Measurements from ENCODE around the gene PLA2G4D.
A peak's percentile ranks its signal among the peaks of the same experiment; 100 is the strongest.

Gene PLA2G4D

DNA sequence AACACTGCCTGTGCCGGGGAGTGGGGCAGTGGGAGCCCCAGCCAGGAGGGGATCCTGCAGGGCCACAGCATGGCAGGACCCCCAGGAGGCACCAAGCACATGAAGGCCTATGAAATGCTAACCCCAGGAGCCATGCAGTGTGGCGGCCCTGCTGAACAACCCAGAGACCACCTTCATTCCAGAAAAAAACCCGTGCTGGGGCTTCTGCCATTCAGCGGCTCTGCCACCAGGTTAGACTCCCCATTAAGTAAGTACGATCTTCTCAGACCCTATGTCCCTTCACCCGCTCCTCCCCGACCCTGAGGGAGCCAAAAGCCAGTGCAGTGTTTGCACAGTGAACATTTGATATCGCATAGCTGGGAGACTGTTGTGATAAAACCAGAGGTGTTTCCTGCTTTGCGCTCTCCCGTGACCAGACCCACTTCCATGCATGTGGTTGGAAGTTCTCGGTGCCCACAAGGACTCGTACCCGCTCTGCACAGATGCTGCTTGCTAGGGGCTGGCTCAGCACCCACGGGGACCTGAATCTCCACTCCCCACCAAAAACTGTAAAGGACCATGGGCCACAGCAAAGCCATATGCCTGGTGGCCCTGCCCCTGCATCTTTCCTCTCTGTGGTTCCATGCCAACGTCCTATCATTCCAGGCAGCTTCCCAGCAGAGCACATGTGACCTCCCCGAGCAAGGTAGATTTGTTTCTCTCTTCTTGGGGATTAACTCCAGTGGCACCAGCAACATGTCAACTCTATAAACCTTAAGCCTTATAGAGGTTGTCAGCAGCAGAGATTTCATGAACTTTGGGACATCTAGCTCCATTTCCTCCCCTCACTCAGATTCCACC lies 5.3 kb downstream of the PLA2G4D start:
- no peak for DNase-seq

DNA sequence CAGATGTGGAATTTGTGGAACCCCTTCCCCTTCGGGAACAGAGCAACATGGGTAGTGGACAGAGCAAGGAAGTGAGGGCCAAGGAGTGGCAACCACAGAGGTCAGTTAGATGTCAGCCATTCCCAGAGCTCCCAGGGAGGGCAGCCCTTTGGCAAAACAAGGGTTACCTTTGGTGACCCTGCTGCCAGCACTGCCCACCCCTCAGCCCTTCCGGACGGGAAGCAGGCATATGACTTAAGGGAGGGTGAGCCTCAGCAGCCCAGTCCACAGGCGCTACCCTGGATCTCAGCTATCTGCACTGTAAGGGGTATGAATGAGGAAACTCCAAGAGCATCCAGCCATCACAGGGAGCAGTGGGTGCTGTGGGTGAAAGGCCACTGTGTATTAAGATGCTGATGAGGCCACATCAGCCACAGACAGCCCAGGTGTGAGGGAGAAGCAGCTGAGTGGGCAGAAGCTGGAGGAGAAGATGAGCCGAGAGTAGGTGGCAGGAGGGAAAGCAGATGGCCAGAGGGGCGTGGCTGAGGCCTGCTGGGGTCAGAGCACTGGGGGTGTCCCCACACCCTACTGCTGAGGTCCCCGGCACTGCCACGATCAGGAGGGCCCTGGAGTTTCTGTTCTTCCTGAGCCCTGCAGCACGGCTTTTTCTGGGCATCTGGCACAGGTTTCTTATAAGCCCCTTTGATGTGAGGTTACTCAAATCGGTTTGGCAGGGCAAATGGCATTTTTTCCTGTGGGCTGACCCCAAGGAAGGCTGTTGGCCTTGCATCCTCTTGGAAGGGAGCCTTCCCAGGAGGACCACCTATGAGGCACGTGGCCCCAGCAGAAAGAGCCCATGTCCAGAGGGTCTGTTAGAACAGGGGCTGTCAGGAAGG lies 6.2 kb downstream of the PLA2G4D start:
- DNase-seq, result no peak

GRCh38 chr15:42087460-42087859 lies 6.9 kb downstream of the PLA2G4D start:
- no peak for DNase-seq

DNA sequence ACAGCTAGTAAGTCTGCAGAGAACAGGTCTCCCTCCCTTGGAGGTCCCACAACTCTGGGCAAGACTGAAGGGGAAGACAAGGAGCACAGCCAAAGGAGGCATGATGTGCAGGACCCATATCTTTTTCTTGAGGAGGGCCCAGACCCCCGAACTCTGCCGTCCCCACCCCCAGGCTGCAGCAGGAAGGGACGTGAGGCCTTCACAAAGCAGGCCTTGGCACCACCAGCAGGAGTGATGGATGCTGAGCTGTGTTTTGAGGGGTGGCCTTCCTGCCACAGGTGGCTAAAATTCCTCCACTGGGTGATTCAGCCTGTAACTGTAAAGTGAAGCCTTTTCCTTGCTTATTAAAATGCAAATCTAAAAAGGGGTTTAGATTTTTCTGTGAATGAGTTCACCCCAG lies 8.6 kb downstream of the PLA2G4D start:
- DNase-seq, result no peak

DNA sequence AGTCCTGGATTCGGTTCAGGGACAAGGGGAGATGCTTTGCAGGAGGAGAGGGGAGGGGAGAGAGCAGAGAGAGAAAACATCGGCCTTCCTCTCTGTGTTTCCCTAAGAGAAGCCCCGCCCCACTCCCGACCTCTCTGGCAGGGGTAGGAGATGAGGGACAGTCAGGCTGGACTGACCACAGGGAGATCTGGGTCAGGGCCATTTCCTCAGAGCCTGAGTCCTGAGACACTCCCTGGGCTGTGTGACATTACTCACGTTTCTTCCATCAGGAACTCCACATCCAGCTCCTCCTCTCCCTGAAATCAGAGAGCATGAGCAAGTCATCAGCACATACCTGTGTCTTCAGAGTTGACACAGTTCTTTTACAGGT lies 9.1 kb downstream of the PLA2G4D start:
- no peak for DNase-seq

DNA sequence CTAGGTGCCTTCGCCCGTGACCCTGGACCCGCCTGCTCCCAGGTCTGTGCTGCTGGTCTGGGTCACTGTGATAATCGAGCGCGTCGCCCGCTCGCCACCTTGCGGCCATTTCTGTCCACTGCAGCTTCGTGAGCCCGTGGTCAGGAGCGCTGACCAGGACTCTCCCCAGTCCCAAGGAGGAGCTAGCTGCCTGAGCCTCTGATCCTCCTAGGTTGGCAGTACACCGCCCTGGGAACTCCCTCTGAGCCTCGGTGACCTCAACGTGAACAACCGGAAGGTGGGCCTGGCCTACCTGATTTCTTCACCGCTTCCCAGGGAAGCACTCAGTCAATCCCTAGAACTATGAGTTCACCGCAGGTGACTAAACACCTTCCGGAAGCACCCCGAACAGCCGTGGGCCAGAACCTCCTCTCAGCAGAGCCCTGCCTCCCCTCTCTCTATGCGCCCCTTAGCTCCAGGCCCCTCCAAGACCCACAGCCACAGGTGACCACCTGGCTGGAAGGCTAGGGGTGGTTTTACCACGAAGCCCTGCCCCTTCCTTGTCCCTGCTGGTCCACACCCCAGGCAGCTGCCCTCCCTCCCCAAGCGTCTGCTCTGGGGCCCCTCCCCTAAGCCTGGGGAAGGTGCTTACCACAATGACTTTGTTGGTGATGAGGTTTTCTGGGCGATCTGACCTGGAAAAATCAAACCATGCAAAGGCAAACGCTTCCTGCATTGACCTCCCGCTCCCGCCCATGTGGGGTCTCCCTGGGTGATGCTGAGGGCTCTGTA lies 9.7 kb downstream of the PLA2G4D start:
- DNase-seq, result peak; percentile 38

DNA sequence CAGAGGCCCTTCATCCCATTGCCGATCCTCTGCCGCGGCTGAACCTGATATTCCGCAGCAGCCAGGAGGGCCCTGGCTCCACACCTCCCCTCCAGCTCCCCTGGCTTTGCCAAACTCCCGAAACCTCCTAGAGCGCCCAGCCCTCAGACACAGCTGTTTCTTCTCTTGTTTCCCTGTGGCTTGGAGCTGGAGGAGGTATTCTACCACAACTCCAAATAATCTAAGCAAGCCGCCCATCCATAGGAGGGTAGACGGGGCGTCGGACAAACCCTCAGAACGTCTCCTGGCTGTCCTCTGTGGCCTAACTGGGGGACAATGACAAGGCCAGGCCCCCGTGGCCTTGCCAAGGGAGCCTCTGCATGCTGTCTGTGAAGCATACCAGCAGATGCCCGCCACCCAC lies 10.4 kb downstream of the PLA2G4D start:
- no peak for DNase-seq

- DNase-seq, result no peak
Observed at GRCh38 chr15:42083605-42083908, 10.8 kb downstream of the PLA2G4D start.

- DNase-seq, result no peak
Observed at GRCh38 chr15:42082823-42083604, 11.3 kb downstream of the PLA2G4D start.

DNA sequence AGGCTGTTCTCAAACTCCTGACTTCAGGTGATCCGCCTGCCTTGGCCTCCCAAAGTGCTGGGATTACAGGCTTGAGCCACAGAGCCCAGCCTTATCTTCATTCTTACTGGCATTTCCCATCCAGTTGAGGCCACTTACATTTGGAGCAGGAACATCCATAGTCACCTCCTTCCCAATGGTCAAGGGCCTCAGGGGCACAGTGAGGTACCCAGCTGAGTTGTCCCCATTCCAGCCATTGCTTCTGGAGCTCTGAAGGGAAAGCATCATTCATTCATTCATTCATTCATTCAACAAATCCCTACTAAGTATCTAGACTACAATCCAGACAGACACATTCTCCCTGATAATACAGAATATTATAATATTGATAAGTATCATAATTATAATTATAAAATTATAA lies 12.2 kb downstream of the PLA2G4D start:
- no peak for DNase-seq

GRCh38 chr15:42080919-42081830 lies 13.2 kb downstream of the PLA2G4D start:
- DNase-seq, result no peak

DNA sequence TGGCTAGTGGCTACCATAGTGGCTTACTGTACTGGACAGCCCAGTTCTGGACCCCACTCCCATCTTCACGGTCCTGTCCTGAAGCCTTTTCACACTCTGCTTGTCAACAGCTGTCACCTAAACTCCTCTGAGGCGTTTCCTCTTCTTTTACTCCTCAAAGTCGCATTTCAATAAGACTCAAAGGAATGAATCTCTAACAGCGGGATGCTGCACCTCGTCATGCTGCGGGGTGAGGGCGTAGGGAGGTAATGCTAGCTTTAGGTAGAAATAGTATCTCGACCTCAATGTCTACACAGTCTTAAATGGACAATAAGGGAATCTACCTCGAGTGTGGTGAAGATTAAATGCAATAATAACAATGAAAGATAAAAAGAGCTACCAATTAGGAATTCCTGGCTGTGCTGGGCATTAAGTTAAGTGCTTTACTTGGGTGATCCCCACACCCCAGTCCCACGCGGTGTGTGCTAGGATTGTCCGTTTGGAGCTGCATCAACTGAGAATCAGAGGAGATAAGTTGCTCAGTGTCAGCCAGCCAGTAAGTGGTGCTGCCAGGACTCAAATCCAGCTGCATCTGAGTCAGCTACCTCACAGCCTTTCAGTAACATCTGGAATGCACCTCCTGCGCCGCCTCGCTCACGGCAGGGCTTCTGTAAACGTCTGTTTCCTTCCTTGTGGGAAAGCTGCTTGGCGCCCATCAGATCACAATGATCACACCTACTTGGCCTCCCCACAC lies 14.0 kb downstream of the PLA2G4D start:
- DNase-seq, result no peak

DNA sequence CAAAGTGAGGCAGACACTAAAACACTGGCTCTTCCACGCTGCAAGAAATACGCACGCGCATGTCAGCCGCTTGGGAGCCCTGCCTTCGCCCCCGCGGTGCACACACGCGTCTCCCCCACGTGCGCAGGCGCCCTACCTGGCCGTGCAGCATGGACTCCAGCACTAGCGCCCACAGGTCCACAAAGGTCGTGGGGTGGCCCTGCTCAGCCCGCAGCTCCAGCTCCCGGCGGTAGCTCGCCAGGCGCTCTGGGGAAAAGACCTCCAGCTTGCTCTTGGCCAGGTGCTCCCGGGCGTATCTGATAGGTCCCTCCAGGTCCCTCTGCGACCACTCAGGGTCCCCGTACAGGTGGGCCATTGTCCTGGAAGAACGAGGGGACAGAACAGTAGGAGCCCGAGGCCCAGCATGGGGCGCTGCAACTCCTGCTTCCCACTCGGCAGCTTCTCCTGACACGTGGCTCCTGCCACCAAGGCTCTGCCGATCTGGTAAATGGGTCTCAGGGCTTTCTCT lies 14.9 kb downstream of the PLA2G4D start:
- no peak for DNase-seq

DNA sequence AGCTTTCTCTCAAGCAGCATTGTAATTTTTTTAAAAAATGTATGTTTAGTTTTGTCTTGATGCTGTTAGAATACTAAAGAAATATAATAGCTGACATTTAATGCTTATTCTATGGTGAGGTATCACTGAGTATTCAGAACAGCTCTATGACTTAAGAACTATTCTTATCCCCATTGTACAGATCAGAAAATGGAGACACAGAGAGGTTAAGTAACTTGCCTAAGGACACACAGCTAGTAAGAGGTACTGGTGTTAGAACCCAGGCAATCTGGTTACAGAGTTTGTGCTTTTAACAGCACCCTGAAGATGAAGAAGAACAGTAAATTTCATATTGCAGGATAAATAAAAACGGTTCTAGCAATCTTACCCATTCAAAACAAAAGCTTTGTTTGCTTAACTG lies 15.5 kb downstream of the PLA2G4D start:
- no peak for DNase-seq

DNA sequence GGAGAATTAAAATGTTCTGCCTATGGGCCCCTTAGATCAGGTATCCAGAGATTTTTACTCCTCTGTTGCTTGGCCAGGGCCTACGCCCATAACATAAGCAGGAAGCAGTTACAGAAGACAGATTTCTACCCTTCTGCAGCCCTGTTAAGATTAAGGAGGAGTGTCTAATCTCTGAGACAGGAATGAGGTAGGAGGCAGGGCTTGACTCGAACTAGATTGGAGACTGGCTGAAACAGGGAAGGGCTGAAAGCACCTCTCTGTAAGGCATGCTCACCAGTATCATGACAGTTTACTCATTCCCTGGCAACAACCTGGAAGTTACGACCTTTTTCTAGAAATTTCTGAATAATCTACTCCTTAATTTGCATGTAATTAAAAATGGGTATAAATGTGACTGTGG lies 16.7 kb downstream of the PLA2G4D start:
- DNase-seq, result no peak

- DNase-seq, result no peak
Observed at GRCh38 chr15:42073418-42073817, 20.9 kb downstream of the PLA2G4D start.

DNA sequence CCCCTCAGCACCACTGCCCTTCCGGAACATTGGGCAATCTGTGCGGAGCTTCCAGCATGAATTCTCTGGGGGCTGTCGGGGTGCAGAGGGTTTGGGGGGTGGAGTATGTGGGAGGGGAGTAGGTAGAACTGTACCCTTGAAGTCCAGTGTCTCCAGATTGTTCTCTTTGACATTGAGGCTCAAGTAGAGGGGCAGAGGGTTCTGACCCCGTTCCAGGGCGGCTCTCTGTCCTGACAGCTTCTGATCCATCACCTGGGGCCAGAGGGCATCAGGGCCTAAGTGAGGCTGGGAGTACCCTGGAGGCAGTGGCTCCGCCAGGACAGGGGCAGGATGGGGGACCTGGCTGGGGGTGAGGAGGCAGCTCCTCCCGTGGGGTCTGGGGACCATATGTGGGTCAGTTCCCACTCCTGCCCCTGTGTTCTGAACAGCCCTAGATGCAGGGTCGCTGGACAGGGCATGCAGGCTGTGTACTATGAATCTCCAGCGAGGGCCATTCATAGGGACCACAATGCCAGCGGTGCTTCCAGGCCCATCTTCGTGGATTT lies 22.1 kb downstream of the PLA2G4D start:
- no peak for DNase-seq

- no peak for DNase-seq
Observed at GRCh38 chr15:42071717-42072116, 22.6 kb downstream of the PLA2G4D start.

- no peak for DNase-seq
Observed at GRCh38 chr15:42070976-42071350, 23.4 kb downstream of the PLA2G4D start.

GRCh38 chr15:42070279-42070975 lies 23.9 kb downstream of the PLA2G4D start:
- no peak for DNase-seq

Data from activated naive CD4-positive, alpha-beta T cell treated with anti-CD3 and anti-CD28 coated beads, Interleukin-2, amount 50 U/mL, for 16 hours (primary cell).